ENCODE measurements around the gene PRG2. TPM values are rescaled to one million over a fixed set of nuclear protein-coding genes. Genes with fewer than 3 reads are reported as not detected.

PRG2 gene
- total and polyA plus RNA-seq, 2 of the 4 experiments (the other 2 are of a cell fraction), result not detected

- no peaks in the 10 kb centered on the region for H3K36me3 ChIP-seq (ENCODE audit: control insufficient read depth, insufficient read depth, low read length)
- peaks cover 11% of the 10 kb centered on the region for H3K4me1 ChIP-seq (ENCODE audit: control insufficient read depth, insufficient read depth, low read length)
- no peak overlapping the region for H4K8ac ChIP-seq (ENCODE audit: low read depth in 2 of 2, low read length in 2 of 2)
- H4K20me1 ChIP-seq (ENCODE audit: insufficient read depth, low read length), result no peaks in the 10 kb centered on the region
- H3K9me3 ChIP-seq (ENCODE audit: control insufficient read depth, insufficient read depth, low read length), result no peaks in the 10 kb centered on the region
- 86% methylated on average over 6 of the region's 12 CpGs; no CpG with 5 or more reads in 1 of the 2 experiments for WGBS, 2 experiments (ENCODE audit: extremely low coverage in 2 of 2, insufficient read length in 1 of 2)
- ChIA-PET CTCF (no interaction called here), POLR2A (ENCODE audit: unreplicated experiment) (no interaction called here)
- dilution Hi-C loops (cut with HindIII; ENCODE audit: low sequenced_read_pairs, unreplicated experiment), result no loop called here
- H2AK9ac ChIP-seq (replicated peaks; ENCODE audit: low read depth, low read length, poor library complexity), result no peak overlapping the region
- no peak for TF ChIP-seq RFX5 (IDR thresholded peaks at IDR 0.05; ENCODE audit: low read depth, low read length)
- no peaks in the 10 kb centered on the region for H3K79me1 ChIP-seq (ENCODE audit: low read depth in 1 of 2, low read length in 2 of 2)
- H3K23ac ChIP-seq (ENCODE audit: low read depth, low read length), result no peak overlapping the region
- no peak overlapping the region for H4K5ac ChIP-seq (ENCODE audit: low read depth, low read length)
- no peak overlapping the region for H3K56ac ChIP-seq (ENCODE audit: extremely low read depth, insufficient read depth, low read length)
- H3K27ac ChIP-seq (ENCODE audit: insufficient read depth, low read length), result no peak overlapping the region
- no peaks in the 10 kb centered on the region for H3K27me3 ChIP-seq (ENCODE audit: control insufficient read depth, insufficient read depth, low read length)
- no peak overlapping the region for H2AK5ac ChIP-seq (ENCODE audit: low read depth, low read length)
- H2BK20ac ChIP-seq (ENCODE audit: low read depth, low read length), result no peak overlapping the region
- H3K18ac ChIP-seq (ENCODE audit: low read depth, low read length), result no peak overlapping the region
- DNase-seq (no peak), ATAC-seq (ENCODE audit: low read depth) (no peak)
- no peak overlapping the region for H2BK120ac ChIP-seq (ENCODE audit: low read depth, low read length)
- H3K9ac ChIP-seq (ENCODE audit: low read depth, low read length), result no peak overlapping the region
- intact Hi-C loops (cut with micrococcal nuclease), result no loop called here
- H3K4ac ChIP-seq (ENCODE audit: low read depth, low read length), result no peak overlapping the region
- no peak overlapping the region for H3K4me2 ChIP-seq (ENCODE audit: low read depth, low read length)
- peaks cover 6% of the 10 kb centered on the region for H3K9me1 ChIP-seq (ENCODE audit: insufficient read depth, low read length)
- no TSS peak for BruUV-seq (replicated peaks)
- no peak overlapping the region for H2BK15ac ChIP-seq (ENCODE audit: low read depth, low read length)
- in situ Hi-C loops (cut with MboI; ENCODE audit: low sequenced_read_pairs), result no loop called here
- H2AFZ ChIP-seq (replicated peaks; ENCODE audit: low read length, poor library complexity), result no peak overlapping the region
- no peak overlapping the region for H3K4me3 ChIP-seq (ENCODE audit: insufficient read depth, low read depth, low read length)
- H3K14ac ChIP-seq (replicated peaks; ENCODE audit: low read depth, low read length), result no peak overlapping the region
- H2BK5ac ChIP-seq (ENCODE audit: low read depth, low read length, poor library complexity, severe bottlenecking), result no peak overlapping the region
- H4K91ac ChIP-seq (ENCODE audit: insufficient read depth, low read depth, low read length), result no peak overlapping the region
Measured at GRCh38 chr11:57438345-57439285, 48.2 kb upstream of the PRG2 start.
